H1 (cell line): Measurements from ENCODE around the gene DIPK1B. TPM values are rescaled to one million over a fixed set of nuclear protein-coding genes. Genes with fewer than 3 reads are reported as not detected.

Experiments used
- BCL11A ChIP-seq, 2 experiments: IDR thresholded peaks; one replicate each; pipeline ENCODE4 v1.6.1; 2011; ENCODE audit warnings: low read depth in 2 of 2, low read length in 2 of 2, mild to moderate bottlenecking in 2 of 2
- EZH2 ChIP-seq: fragments of 200-600 bp; sonication (generic); IDR thresholded peaks from 2 replicates; pipeline ENCODE4 v1.7.1; 2012; ENCODE audit warnings: low read depth, mild to moderate bottlenecking, moderate library complexity, low read length, inconsistent platforms; ENCODE audit not compliant: severe bottlenecking
- RFX5 ChIP-seq: IDR thresholded peaks from 2 replicates; pipeline ENCODE4 v1.6.1; 2011; ENCODE audit warnings: low read depth, low read length, improper control_type of control experiment, borderline replicate concordance
- RXRA ChIP-seq: IDR thresholded peaks from 2 replicates; pipeline ENCODE4 v1.6.1; 2011; ENCODE audit warnings: low read depth, mild to moderate bottlenecking, low read length, moderate library complexity; ENCODE audit not compliant: insufficient read depth
- SAP30 ChIP-seq: fragments of 300-600 bp; sonication (generic); IDR thresholded peaks from 2 replicates; pipeline ENCODE4 v1.7.1; 2012; ENCODE audit warnings: low read length, moderate library complexity, mild to moderate bottlenecking, inconsistent platforms; ENCODE audit not compliant: insufficient read depth, insufficient replicate concordance
- TBP ChIP-seq: IDR thresholded peaks from 2 replicates; pipeline ENCODE4 v1.6.1; 2011; ENCODE audit warnings: low read depth, low read length, improper control_type of control experiment
- polyA plus RNA-seq, 7 experiments: library from polyadenylated mRNA; depleted of rRNA in 3 of 7; stranded (reverse) in 5 of 7; unstranded in 2 of 7; fragments of >200 nt in 5 of 7; fragments of 200-250 nt in 2 of 7; gene quantifications; 1 replicate in 5 of 7; 2 replicates in 1 of 7; 4 replicates in 1 of 7; pipeline versions ENCODE4 v1.2.1 to v1.2.3, GENCODE V29; 2011 to 2013; ENCODE audit warnings: missing spikeins in 2 of 7, mixed read lengths in 2 of 7
- total RNA-seq: library from RNA; stranded (reverse); fragmentation: NEBNext Ultra II Directional; extraction: Animal tissue kit (Norgen Biotek cat#: 25700); gene quantifications from 2 replicates; pipeline ENCODE4 v1.2.1, GENCODE V29; 2021
- TF ChIP-seq, protein P1 (sequence below): fragments of 300-600 bp; sonication (generic); IDR thresholded peaks from 2 replicates; pipeline ENCODE4 v1.7.1; 2012; ENCODE audit warnings: low read length, moderate library complexity, mild to moderate bottlenecking, inconsistent platforms; ENCODE audit not compliant: insufficient replicate concordance
- TF ChIP-seq, protein P2 (sequence below): IDR thresholded peaks from 2 replicates; pipeline ENCODE4 v1.6.1; 2012; ENCODE audit warnings: low read length, inconsistent platforms

DIPK1B gene
- total and polyA plus RNA-seq, 2 of the 8 experiments (the other 6 are each of a cell fraction or from before 2014, with no cell fraction given) = 32.3 to 64.8 TPM

DNA sequence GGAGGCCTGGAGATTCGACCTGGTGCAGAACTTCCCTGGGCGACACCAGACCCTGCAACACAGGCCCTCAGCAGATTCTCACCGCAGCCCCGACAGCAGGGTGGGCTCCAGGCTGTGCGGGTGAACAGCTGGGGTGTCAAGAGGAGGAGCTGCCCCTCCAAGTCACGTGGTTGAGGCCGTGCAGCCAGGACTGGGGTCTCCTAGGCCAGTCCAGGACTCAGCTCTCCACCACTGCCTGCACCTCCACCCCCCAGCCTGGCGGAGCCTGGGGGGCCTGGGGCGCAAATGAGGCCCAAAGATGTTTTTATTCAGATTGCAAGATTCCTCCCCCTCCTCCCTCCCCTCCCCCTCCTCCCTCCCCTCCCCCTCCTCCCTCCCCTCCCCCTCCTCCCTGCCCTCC is 15.9 kb upstream of the DIPK1B start (continued):
- TF ChIP-seq, protein P1, sequence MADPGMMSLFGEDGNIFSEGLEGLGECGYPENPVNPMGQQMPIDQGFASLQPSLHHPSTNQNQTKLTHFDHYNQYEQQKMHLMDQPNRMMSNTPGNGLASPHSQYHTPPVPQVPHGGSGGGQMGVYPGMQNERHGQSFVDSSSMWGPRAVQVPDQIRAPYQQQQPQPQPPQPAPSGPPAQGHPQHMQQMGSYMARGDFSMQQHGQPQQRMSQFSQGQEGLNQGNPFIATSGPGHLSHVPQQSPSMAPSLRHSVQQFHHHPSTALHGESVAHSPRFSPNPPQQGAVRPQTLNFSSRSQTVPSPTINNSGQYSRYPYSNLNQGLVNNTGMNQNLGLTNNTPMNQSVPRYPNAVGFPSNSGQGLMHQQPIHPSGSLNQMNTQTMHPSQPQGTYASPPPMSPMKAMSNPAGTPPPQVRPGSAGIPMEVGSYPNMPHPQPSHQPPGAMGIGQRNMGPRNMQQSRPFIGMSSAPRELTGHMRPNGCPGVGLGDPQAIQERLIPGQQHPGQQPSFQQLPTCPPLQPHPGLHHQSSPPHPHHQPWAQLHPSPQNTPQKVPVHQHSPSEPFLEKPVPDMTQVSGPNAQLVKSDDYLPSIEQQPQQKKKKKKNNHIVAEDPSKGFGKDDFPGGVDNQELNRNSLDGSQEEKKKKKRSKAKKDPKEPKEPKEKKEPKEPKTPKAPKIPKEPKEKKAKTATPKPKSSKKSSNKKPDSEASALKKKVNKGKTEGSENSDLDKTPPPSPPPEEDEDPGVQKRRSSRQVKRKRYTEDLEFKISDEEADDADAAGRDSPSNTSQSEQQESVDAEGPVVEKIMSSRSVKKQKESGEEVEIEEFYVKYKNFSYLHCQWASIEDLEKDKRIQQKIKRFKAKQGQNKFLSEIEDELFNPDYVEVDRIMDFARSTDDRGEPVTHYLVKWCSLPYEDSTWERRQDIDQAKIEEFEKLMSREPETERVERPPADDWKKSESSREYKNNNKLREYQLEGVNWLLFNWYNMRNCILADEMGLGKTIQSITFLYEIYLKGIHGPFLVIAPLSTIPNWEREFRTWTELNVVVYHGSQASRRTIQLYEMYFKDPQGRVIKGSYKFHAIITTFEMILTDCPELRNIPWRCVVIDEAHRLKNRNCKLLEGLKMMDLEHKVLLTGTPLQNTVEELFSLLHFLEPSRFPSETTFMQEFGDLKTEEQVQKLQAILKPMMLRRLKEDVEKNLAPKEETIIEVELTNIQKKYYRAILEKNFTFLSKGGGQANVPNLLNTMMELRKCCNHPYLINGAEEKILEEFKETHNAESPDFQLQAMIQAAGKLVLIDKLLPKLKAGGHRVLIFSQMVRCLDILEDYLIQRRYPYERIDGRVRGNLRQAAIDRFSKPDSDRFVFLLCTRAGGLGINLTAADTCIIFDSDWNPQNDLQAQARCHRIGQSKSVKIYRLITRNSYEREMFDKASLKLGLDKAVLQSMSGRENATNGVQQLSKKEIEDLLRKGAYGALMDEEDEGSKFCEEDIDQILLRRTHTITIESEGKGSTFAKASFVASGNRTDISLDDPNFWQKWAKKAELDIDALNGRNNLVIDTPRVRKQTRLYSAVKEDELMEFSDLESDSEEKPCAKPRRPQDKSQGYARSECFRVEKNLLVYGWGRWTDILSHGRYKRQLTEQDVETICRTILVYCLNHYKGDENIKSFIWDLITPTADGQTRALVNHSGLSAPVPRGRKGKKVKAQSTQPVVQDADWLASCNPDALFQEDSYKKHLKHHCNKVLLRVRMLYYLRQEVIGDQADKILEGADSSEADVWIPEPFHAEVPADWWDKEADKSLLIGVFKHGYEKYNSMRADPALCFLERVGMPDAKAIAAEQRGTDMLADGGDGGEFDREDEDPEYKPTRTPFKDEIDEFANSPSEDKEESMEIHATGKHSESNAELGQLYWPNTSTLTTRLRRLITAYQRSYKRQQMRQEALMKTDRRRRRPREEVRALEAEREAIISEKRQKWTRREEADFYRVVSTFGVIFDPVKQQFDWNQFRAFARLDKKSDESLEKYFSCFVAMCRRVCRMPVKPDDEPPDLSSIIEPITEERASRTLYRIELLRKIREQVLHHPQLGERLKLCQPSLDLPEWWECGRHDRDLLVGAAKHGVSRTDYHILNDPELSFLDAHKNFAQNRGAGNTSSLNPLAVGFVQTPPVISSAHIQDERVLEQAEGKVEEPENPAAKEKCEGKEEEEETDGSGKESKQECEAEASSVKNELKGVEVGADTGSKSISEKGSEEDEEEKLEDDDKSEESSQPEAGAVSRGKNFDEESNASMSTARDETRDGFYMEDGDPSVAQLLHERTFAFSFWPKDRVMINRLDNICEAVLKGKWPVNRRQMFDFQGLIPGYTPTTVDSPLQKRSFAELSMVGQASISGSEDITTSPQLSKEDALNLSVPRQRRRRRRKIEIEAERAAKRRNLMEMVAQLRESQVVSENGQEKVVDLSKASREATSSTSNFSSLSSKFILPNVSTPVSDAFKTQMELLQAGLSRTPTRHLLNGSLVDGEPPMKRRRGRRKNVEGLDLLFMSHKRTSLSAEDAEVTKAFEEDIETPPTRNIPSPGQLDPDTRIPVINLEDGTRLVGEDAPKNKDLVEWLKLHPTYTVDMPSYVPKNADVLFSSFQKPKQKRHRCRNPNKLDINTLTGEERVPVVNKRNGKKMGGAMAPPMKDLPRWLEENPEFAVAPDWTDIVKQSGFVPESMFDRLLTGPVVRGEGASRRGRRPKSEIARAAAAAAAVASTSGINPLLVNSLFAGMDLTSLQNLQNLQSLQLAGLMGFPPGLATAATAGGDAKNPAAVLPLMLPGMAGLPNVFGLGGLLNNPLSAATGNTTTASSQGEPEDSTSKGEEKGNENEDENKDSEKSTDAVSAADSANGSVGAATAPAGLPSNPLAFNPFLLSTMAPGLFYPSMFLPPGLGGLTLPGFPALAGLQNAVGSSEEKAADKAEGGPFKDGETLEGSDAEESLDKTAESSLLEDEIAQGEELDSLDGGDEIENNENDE = no peak
- TF ChIP-seq BCL11A (IDR thresholded peaks at IDR 0.05; ENCODE audit: low read depth in 2 of 2, low read length in 2 of 2) = no peak
- no peak for TF ChIP-seq SAP30
- no peak for TF ChIP-seq RXRA
- no peak for TF ChIP-seq TBP
- no peak for TF ChIP-seq RFX5
- TF ChIP-seq, protein P2, sequence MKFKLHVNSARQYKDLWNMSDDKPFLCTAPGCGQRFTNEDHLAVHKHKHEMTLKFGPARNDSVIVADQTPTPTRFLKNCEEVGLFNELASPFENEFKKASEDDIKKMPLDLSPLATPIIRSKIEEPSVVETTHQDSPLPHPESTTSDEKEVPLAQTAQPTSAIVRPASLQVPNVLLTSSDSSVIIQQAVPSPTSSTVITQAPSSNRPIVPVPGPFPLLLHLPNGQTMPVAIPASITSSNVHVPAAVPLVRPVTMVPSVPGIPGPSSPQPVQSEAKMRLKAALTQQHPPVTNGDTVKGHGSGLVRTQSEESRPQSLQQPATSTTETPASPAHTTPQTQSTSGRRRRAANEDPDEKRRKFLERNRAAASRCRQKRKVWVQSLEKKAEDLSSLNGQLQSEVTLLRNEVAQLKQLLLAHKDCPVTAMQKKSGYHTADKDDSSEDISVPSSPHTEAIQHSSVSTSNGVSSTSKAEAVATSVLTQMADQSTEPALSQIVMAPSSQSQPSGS = no peak
- TF ChIP-seq EZH2 = no peak
